Stimulated activated naive CD4-positive, alpha-beta T cell (primary cell): ENCODE results near the gene INMT.
"Not testable (repeated sequence)": the region's sequence is repeated elsewhere in the genome, so short reads cannot be mapped to it uniquely, and the experiment has no call there.

Experiments used
- DNase-seq, 6 experiments: peaks; one replicate each; lab custom pipeline; 2025; lab: John Stamatoyannopoulos, UW

INMT gene

GRCh38 chr7:30751696-30752273 lies at the start of gene INMT:
Gene INMT (plus strand): TSS chr7:30752135. CDS start chr7:30752151, 16 bp downstream.
- no peak for DNase-seq

- peak in 3 of 6 experiments; percentile 8 to 52 (median 9) for DNase-seq
These were observed 49.7 kb upstream of the INMT start for GRCh38 chr7:30702200-30702599.

GRCh38 chr7:30703756-30704155 lies 48.2 kb upstream of the INMT start:
- DNase-seq, result no peak

GRCh38 chr7:30705008-30705407 lies 46.9 kb upstream of the INMT start:
- DNase-seq, result no peak

GRCh38 chr7:30705596-30705995 lies 46.3 kb upstream of the INMT start:
- no peak for DNase-seq

- DNase-seq, result no peak
These were observed 45.6 kb upstream of the INMT start for GRCh38 chr7:30706316-30706715.

GRCh38 chr7:30706908-30707307 lies 45.0 kb upstream of the INMT start:
- no peak for DNase-seq

GRCh38 chr7:30707391-30708357 lies 44.3 kb upstream of the INMT start:
- DNase-seq, result no peak

- no peak for DNase-seq
These were observed 43.5 kb upstream of the INMT start for GRCh38 chr7:30708412-30708811.

GRCh38 chr7:30708983-30709382 lies 43.0 kb upstream of the INMT start:
- no peak for DNase-seq

- DNase-seq, result no peak
These were observed 42.4 kb upstream of the INMT start for GRCh38 chr7:30709549-30709948.

GRCh38 chr7:30710669-30711068 lies 41.3 kb upstream of the INMT start:
- no peak for DNase-seq

GRCh38 chr7:30713392-30713791 lies 38.5 kb upstream of the INMT start:
- no peak for DNase-seq

- DNase-seq, result no peak
These were observed 37.8 kb upstream of the INMT start for GRCh38 chr7:30714129-30714528.

- no peak for DNase-seq
These were observed 34.8 kb upstream of the INMT start for GRCh38 chr7:30717181-30717580.

GRCh38 chr7:30719434-30719833 lies 32.5 kb upstream of the INMT start:
- not testable (repeated sequence) for DNase-seq

- no peak for DNase-seq
These were observed 30.7 kb upstream of the INMT start for GRCh38 chr7:30721211-30721610.

GRCh38 chr7:30722187-30722586 lies 29.7 kb upstream of the INMT start:
- DNase-seq, result no peak

- no peak for DNase-seq
These were observed 29.3 kb upstream of the INMT start for GRCh38 chr7:30722671-30723070.

GRCh38 chr7:30723776-30724175 lies 28.2 kb upstream of the INMT start:
- DNase-seq, result no peak

GRCh38 chr7:30726296-30727006 lies 25.5 kb upstream of the INMT start:
- peak; percentile 4 to 73 (median 26) for DNase-seq

GRCh38 chr7:30727061-30727945 lies 24.6 kb upstream of the INMT start:
- peak; percentile 8 to 93 (median 61) for DNase-seq
